H1 (cell line): ENCODE results near the gene TBC1D13.

Experiments
- EP300 ChIP-seq, 2 experiments: IDR thresholded peaks; 1 replicate in 1 of 2; 2 replicates in 1 of 2; pipeline ENCODE4 v1.6.1; 2011 to 2012; ENCODE audit warnings: low read depth in 2 of 2, low read length in 2 of 2, mild to moderate bottlenecking in 2 of 2, borderline replicate concordance in 1 of 2, inconsistent platforms in 1 of 2, moderate library complexity in 1 of 2
- TF ChIP-seq, protein P1 (sequence below), 3 experiments: IDR thresholded peaks; 1 replicate in 2 of 3; 2 replicates in 1 of 3; pipeline versions ENCODE4 v1.5.1 to v1.6.1; 2011; ENCODE audit warnings: low read length in 3 of 3, mild to moderate bottlenecking in 3 of 3, inconsistent platforms in 2 of 3, low read depth in 1 of 3, moderate library complexity in 1 of 3; ENCODE audit not compliant: insufficient read depth in 1 of 3; ENCODE audit errors: control extremely low read depth in 1 of 3

- no peak for TF ChIP-seq EP300 (IDR thresholded peaks at IDR 0.05; ENCODE audit: borderline replicate concordance in 1 of 2, low read depth in 2 of 2, low read length in 2 of 2)
- TF ChIP-seq, protein P1, sequence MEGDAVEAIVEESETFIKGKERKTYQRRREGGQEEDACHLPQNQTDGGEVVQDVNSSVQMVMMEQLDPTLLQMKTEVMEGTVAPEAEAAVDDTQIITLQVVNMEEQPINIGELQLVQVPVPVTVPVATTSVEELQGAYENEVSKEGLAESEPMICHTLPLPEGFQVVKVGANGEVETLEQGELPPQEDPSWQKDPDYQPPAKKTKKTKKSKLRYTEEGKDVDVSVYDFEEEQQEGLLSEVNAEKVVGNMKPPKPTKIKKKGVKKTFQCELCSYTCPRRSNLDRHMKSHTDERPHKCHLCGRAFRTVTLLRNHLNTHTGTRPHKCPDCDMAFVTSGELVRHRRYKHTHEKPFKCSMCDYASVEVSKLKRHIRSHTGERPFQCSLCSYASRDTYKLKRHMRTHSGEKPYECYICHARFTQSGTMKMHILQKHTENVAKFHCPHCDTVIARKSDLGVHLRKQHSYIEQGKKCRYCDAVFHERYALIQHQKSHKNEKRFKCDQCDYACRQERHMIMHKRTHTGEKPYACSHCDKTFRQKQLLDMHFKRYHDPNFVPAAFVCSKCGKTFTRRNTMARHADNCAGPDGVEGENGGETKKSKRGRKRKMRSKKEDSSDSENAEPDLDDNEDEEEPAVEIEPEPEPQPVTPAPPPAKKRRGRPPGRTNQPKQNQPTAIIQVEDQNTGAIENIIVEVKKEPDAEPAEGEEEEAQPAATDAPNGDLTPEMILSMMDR (IDR thresholded peaks at IDR 0.05; ENCODE audit: control extremely low read depth in 1 of 3, insufficient read depth in 1 of 3, low read depth in 1 of 3, low read length in 3 of 3), result no peak
Measured at GRCh38 chr9:128809036-128809599, 22.1 kb downstream of the TBC1D13 start.
